H1 (cell line): ENCODE measurements around the gene BTK.

Experiments used
- EZH2 ChIP-seq: fragments of 200-600 bp; sonication (generic); IDR thresholded peaks from 2 replicates; pipeline ENCODE4 v1.7.1; 2012; ENCODE audit warnings: low read depth, mild to moderate bottlenecking, moderate library complexity, low read length, inconsistent platforms; ENCODE audit not compliant: severe bottlenecking
- HDAC2 ChIP-seq, 2 experiments: fragments of 300-600 bp in 1 of 2; sonication (generic) in 1 of 2; IDR thresholded peaks; 2 replicates each; pipeline ENCODE4 v1.6.1; 2011 to 2012; ENCODE audit warnings: low read depth in 2 of 2, low read length in 2 of 2, mild to moderate bottlenecking in 2 of 2, moderate library complexity in 2 of 2, borderline replicate concordance in 1 of 2, inconsistent platforms in 1 of 2
- SIN3A ChIP-seq, 2 experiments: IDR thresholded peaks in 1 of 2; conservative IDR thresholded peaks in 1 of 2; 2 replicates each; pipeline ENCODE4 v1.6.1; 2011 to 2012; ENCODE audit warnings: low read length in 2 of 2, improper control_type of control experiment in 1 of 2, low read depth in 1 of 2, mild to moderate bottlenecking in 1 of 2
- SUZ12 ChIP-seq: fragments of 200-600 bp; sonication (generic); IDR thresholded peaks from 2 replicates; pipeline ENCODE4 v1.6.1; 2012; ENCODE audit warnings: mild to moderate bottlenecking, inconsistent platforms, low read length, moderate library complexity, mixed read lengths
- TAF1 ChIP-seq: IDR thresholded peaks from 2 replicates; pipeline ENCODE4 v1.6.1; 2011; ENCODE audit warnings: mild to moderate bottlenecking, low read depth, low read length
- TF ChIP-seq, protein P1 (sequence below), 3 experiments: IDR thresholded peaks; 1 replicate in 2 of 3; 2 replicates in 1 of 3; pipeline versions ENCODE4 v1.5.1 to v1.6.1; 2011; ENCODE audit warnings: low read length in 3 of 3, mild to moderate bottlenecking in 3 of 3, inconsistent platforms in 2 of 3, low read depth in 1 of 3, moderate library complexity in 1 of 3; ENCODE audit not compliant: insufficient read depth in 1 of 3; ENCODE audit errors: control extremely low read depth in 1 of 3

GRCh38 chrX:101359966-101360365, 26.0 kb downstream of the BTK start:
- TF ChIP-seq, protein P1, sequence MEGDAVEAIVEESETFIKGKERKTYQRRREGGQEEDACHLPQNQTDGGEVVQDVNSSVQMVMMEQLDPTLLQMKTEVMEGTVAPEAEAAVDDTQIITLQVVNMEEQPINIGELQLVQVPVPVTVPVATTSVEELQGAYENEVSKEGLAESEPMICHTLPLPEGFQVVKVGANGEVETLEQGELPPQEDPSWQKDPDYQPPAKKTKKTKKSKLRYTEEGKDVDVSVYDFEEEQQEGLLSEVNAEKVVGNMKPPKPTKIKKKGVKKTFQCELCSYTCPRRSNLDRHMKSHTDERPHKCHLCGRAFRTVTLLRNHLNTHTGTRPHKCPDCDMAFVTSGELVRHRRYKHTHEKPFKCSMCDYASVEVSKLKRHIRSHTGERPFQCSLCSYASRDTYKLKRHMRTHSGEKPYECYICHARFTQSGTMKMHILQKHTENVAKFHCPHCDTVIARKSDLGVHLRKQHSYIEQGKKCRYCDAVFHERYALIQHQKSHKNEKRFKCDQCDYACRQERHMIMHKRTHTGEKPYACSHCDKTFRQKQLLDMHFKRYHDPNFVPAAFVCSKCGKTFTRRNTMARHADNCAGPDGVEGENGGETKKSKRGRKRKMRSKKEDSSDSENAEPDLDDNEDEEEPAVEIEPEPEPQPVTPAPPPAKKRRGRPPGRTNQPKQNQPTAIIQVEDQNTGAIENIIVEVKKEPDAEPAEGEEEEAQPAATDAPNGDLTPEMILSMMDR (IDR thresholded peaks at IDR 0.05; ENCODE audit: control extremely low read depth in 1 of 3, insufficient read depth in 1 of 3, low read depth in 1 of 3, low read length in 3 of 3), result no peak
- TF ChIP-seq SUZ12, result no peak
- TF ChIP-seq EZH2, result no peak
- no peak for TF ChIP-seq TAF1
- no peak for TF ChIP-seq HDAC2 (IDR thresholded peaks at IDR 0.05; ENCODE audit: borderline replicate concordance in 1 of 2, low read depth in 2 of 2, low read length in 2 of 2)
- no peak for TF ChIP-seq SIN3A (conservative IDR thresholded peaks at IDR 0.05 in 1 of 2, IDR thresholded peaks at IDR 0.05 in 1 of 2; ENCODE audit: low read depth in 1 of 2, low read length in 2 of 2)
